ENCODE measurements around the gene ASPSCR1. TPM values are rescaled to one million over a fixed set of nuclear protein-coding genes. Genes with fewer than 3 reads are reported as not detected.

ASPSCR1 gene
- total and polyA plus RNA-seq, 2 of the 13 experiments (the other 11 are each of a cell fraction or from before 2014, with no cell fraction given) = 274 to 314 TPM

GRCh38 chr17:81991684-81992305, 14.4 kb downstream of the ASPSCR1 start (continued):
- peak; percentile 96 for TF ChIP-seq JARID2 (CRISPR knock-in tag; IDR thresholded peaks at IDR 0.05; ENCODE audit: insufficient replicate concordance)
- TF ChIP-seq GABPB1 (CRISPR knock-in tag; IDR thresholded peaks at IDR 0.05) = peak; percentile 77
- no peak; the same call in none of the 2 replicates for TF ChIP-seq ZNF780A (CRISPR knock-in tag; IDR thresholded peaks at IDR 0.05)
- TF ChIP-seq MXD3 (CRISPR knock-in tag; IDR thresholded peaks at IDR 0.05) = peak; percentile 89; the same call in 1 of the 2 replicates
- TF ChIP-seq CHD2 (IDR thresholded peaks at IDR 0.05; ENCODE audit: low read depth, low read length) = no peak; the same call in 1 of the 2 replicates
- peak; percentile 57; the same call in 1 of the 2 replicates for TF ChIP-seq ZNF232 (CRISPR knock-in tag; IDR thresholded peaks at IDR 0.05; ENCODE audit: borderline replicate concordance)
- 0 out of 2 replicates have a peak, but pooled peaks have one; percentile 4 for TF ChIP-seq FLYWCH1 (CRISPR knock-in tag; IDR thresholded peaks at IDR 0.05)
- TF ChIP-seq BCL3 (CRISPR knock-in tag; IDR thresholded peaks at IDR 0.05) = peak; percentile 74; the same call in 1 of the 2 replicates
- TF ChIP-seq KAT2B (IDR thresholded peaks at IDR 0.05; ENCODE audit: borderline replicate concordance, low read depth, low read length) = no peak
- no peak for TF ChIP-seq ZNF598 (CRISPR knock-in tag; IDR thresholded peaks at IDR 0.05; ENCODE audit: borderline replicate concordance)
- TF ChIP-seq PHF21A (CRISPR knock-in tag; IDR thresholded peaks at IDR 0.05) = peak; percentile 98
- peak; percentile 82 for TF ChIP-seq CCDC6 (CRISPR knock-in tag; IDR thresholded peaks at IDR 0.05)
- TF ChIP-seq ZNF280B (CRISPR knock-in tag; IDR thresholded peaks at IDR 0.05; ENCODE audit: borderline replicate concordance) = peak; percentile 69; the same call in 1 of the 2 replicates
- peak; percentile 79 for TF ChIP-seq ZFY (CRISPR knock-in tag; IDR thresholded peaks at IDR 0.05)
- TF ChIP-seq ZNF644 (CRISPR knock-in tag; IDR thresholded peaks at IDR 0.05; ENCODE audit: low read depth) = 0 out of 2 replicates have a peak, but pooled peaks have one; percentile 12
- TF ChIP-seq ZNF430 (CRISPR knock-in tag; IDR thresholded peaks at IDR 0.05) = no peak; the same call in 1 of the 2 replicates
- TF ChIP-seq JUNB (CRISPR knock-in tag; IDR thresholded peaks at IDR 0.05; ENCODE audit: borderline replicate concordance) = no peak
- peak; percentile 85; the same call in 1 of the 2 replicates for TF ChIP-seq KDM5B (CRISPR knock-in tag; IDR thresholded peaks at IDR 0.05; ENCODE audit: borderline replicate concordance)
- no peak for TF ChIP-seq NFE2 (CRISPR knock-in tag; IDR thresholded peaks at IDR 0.05)
- TF ChIP-seq ZNF224 (CRISPR knock-in tag; IDR thresholded peaks at IDR 0.05) = no peak; the same call in 1 of the 2 replicates
- TF ChIP-seq KDM4B (CRISPR knock-in tag; IDR thresholded peaks at IDR 0.05) = peak; percentile 83; the same call in 1 of the 2 replicates
- TF ChIP-seq ZNF530 (CRISPR knock-in tag; IDR thresholded peaks at IDR 0.05; ENCODE audit: low read depth) = no peak
- TF ChIP-seq ZNF33B (CRISPR knock-in tag; IDR thresholded peaks at IDR 0.05) = 0 out of 2 replicates have a peak, but pooled peaks have one; percentile 27
- TF ChIP-seq MEIS2 (CRISPR knock-in tag; IDR thresholded peaks at IDR 0.05) = peak; percentile 65; the same call in 1 of the 2 replicates
- TF ChIP-seq RNF219 (CRISPR knock-in tag; IDR thresholded peaks at IDR 0.05) = no peak
- peak; percentile 94; the same call in 1 of the 2 replicates for TF ChIP-seq REPIN1 (CRISPR knock-in tag; IDR thresholded peaks at IDR 0.05; ENCODE audit: borderline replicate concordance, low read depth)
